Gastroesophageal sphincter (tissue), 3 donors: ENCODE results near the gene FAHD2A.
"Not testable (repeated sequence)": the region's sequence is repeated elsewhere in the genome, so short reads cannot be mapped to it uniquely, and the experiment has no call there.

ENCODE experiments used
- CTCF ChIP-seq, 4 experiments: fragments of 200-600 bp in 2 of 4; fragments of 450-650 bp in 2 of 4; sonication (generic) in 1 of 4; IDR thresholded peaks; one replicate each; pipeline ENCODE4 v1.5.1; 2017 to 2019; ENCODE audit warnings: antibody characterized with exemption in 4 of 4, mild to moderate bottlenecking in 2 of 4, moderate library complexity in 2 of 4
- POLR2A ChIP-seq, 2 donors: fragments of 450-650 bp; IDR thresholded peaks; one replicate each; pipeline ENCODE4 v1.6.1; 2017; ENCODE audit warnings: antibody characterized with exemption in 2 of 2, mild to moderate bottlenecking in 2 of 2, moderate library complexity in 1 of 2
- POLR2AphosphoS5 ChIP-seq: sonication (generic); formaldehyde crosslinking; IDR thresholded peaks from one replicate; pipeline ENCODE4 v1.6.1; 2017; ENCODE audit warnings: antibody characterized with exemption

GRCh38 chr2:95435162-95435871 is 32.8 kb downstream of the FAHD2A start:
- not testable (repeated sequence) for TF ChIP-seq CTCF (IDR thresholded peaks at IDR 0.05); POLR2A (IDR thresholded peaks at IDR 0.05); POLR2AphosphoS5
